A549 treated with ZK216348 at 1 μM for 4 hours (cell line): Measurements from ENCODE around the gene C4A. TPM values are rescaled to one million over a fixed set of nuclear protein-coding genes. Genes with fewer than 3 reads are reported as not detected.

ENCODE experiments used
- total RNA-seq: library from RNA; stranded (reverse); fragments of 200-300 nt; extraction: Qiagen RNA extraction; gene quantifications from 5 replicates; pipeline ENCODE4 v1.2.3, GENCODE V29; 2022; ENCODE audit warnings: low read depth

The C4A gene
- total RNA-seq: 0.94 to 1.5 TPM (median 1.5 TPM) in 5 replicates

GRCh38 chr6:31981744-31982143 is at the start of gene C4A:
TSS of gene C4A (plus strand) at chr6:31982057. CDS start at chr6:31982108, 51 bp downstream.

GRCh38 chr6:31945507-31946369 is 36.1 kb upstream of the C4A start, which contains the start of gene CFB:
TSS of gene CFB (plus strand) at chr6:31946095. CDS start at chr6:31946222, 127 bp downstream.

GRCh38 chr6:31958741-31959739 is 22.8 kb upstream of the C4A start, which contains the start of the genes NELFE and SKIC2:
TSS of gene NELFE (minus strand) at chr6:31958971. CDS start at chr6:31958446, 525 bp downstream.
TSS of gene SKIC2 (plus strand) at chr6:31959175. CDS start at chr6:31959193, 18 bp downstream.

GRCh38 chr6:31971993-31972708 is 9.7 kb upstream of the C4A start, which contains the start of gene DXO:
TSS of gene DXO (minus strand) at chr6:31972138. CDS start at chr6:31971675, 463 bp downstream.

GRCh38 chr6:32014547-32014946 is 32.7 kb downstream of the C4A start, which contains the start of gene C4B:
TSS of gene C4B (plus strand) at chr6:32014795. CDS start at chr6:32014846, 51 bp downstream.

GRCh38 chr6:32037598-32038524 is 56.0 kb downstream of the C4A start, which contains the start of gene CYP21A2:
TSS of gene CYP21A2 (plus strand) at chr6:32038415. CDS start at chr6:32038423, 8 bp downstream.

Other genes with a start within 250 kb of the C4A start
- 433 to 509 TPM (median 491 TPM) in 5 replicates for gene CLIC1, start 245.5 kb upstream of the C4A start, total RNA-seq
- gene MSH5, start 242.1 kb upstream of the C4A start, total RNA-seq: 13.3 to 18.7 TPM (median 13.6 TPM) in 5 replicates
- 3.7 to 5.9 TPM (median 4.9 TPM) in 5 replicates for gene SAPCD1, start 219.4 kb upstream of the C4A start, total RNA-seq
- 0.53 to 2.7 TPM (median 1.1 TPM) in 5 replicates for gene VWA7, start 204.7 kb upstream of the C4A start, total RNA-seq
- 43.4 to 61.7 TPM (median 60.4 TPM) in 5 replicates for gene VARS1, start 186.3 kb upstream of the C4A start, total RNA-seq
- gene LSM2, start 175.1 kb upstream of the C4A start, total RNA-seq: 52.1 to 67.9 TPM (median 59.7 TPM) in 5 replicates
- gene HSPA1L, start 166.8 kb upstream of the C4A start, total RNA-seq: 1.4 to 2.2 TPM (median 1.9 TPM) in 5 replicates
- gene HSPA1A, start 166.5 kb upstream of the C4A start, total RNA-seq: 129 to 401 TPM (median 295 TPM) in 5 replicates
- 78.0 to 284 TPM (median 227 TPM) in 5 replicates for gene HSPA1B, start 154.3 kb upstream of the C4A start, total RNA-seq
- 20.9 to 35.3 TPM (median 29.4 TPM) in 5 replicates for gene NEU1, start 119.2 kb upstream of the C4A start, total RNA-seq
- 0.18 to 0.50 TPM (median 0.29 TPM) in 3 of 5 replicates, not detected in the others for gene SLC44A4, start 103.1 kb upstream of the C4A start, total RNA-seq
- gene EHMT2, start 84.4 kb upstream of the C4A start, total RNA-seq: 17.2 to 32.6 TPM (median 30.9 TPM) in 5 replicates
- gene ZBTB12, start 80.0 kb upstream of the C4A start, total RNA-seq: 2.0 to 5.0 TPM (median 4.5 TPM) in 5 replicates
- 0.33 to 0.47 TPM in 2 of 5 replicates, not detected in the others for gene C2, start 54.3 kb upstream of the C4A start, total RNA-seq
- 1.6 to 3.2 TPM (median 2.0 TPM) in 5 replicates for gene CFB, start 36.0 kb upstream of the C4A start, total RNA-seq
- 75.5 to 91.9 TPM (median 81.9 TPM) in 5 replicates for gene NELFE, start 23.1 kb upstream of the C4A start, total RNA-seq
- 15.8 to 30.9 TPM (median 25.7 TPM) in 5 replicates for gene SKIC2, start 22.9 kb upstream of the C4A start, total RNA-seq
- gene DXO, start 9.9 kb upstream of the C4A start, total RNA-seq: 10.6 to 14.3 TPM (median 12.1 TPM) in 5 replicates
- 0.69 to 1.5 TPM (median 1.3 TPM) in 5 replicates for gene C4B, start 32.7 kb downstream of the C4A start, total RNA-seq
- not detected in 5 replicates for gene CYP21A2, start 56.4 kb downstream of the C4A start, total RNA-seq
- 0.14 to 0.86 TPM (median 0.57 TPM) in 5 replicates for gene TNXB, start 127.3 kb downstream of the C4A start, total RNA-seq
- 21.0 to 37.0 TPM (median 35.3 TPM) in 5 replicates for gene ATF6B, start 146.2 kb downstream of the C4A start, total RNA-seq
- 6.0 to 8.2 TPM (median 6.7 TPM) in 5 replicates for gene FKBPL, start 148.2 kb downstream of the C4A start, total RNA-seq
- 0.47 to 0.95 TPM (median 0.68 TPM) in 5 replicates for gene PRRT1, start 169.9 kb downstream of the C4A start, total RNA-seq
- 6.1 to 9.5 TPM (median 8.4 TPM) in 5 replicates for gene PPT2, start 172.1 kb downstream of the C4A start, total RNA-seq
- 1.3 to 1.9 TPM (median 1.7 TPM) in 5 replicates for gene EGFL8, start 182.5 kb downstream of the C4A start, total RNA-seq
- gene AGPAT1, start 194.0 kb downstream of the C4A start, total RNA-seq: 29.1 to 41.4 TPM (median 40.8 TPM) in 5 replicates
- gene RNF5, start 196.3 kb downstream of the C4A start, total RNA-seq: 32.5 to 48.7 TPM (median 45.6 TPM) in 5 replicates
- gene AGER, start 202.2 kb downstream of the C4A start, total RNA-seq: 1.5 to 3.1 TPM (median 2.6 TPM) in 5 replicates
- gene PBX2, start 208.1 kb downstream of the C4A start, total RNA-seq: 13.2 to 19.5 TPM (median 17.7 TPM) in 5 replicates
- gene GPSM3, start 210.6 kb downstream of the C4A start, total RNA-seq: 0.16 to 0.88 TPM (median 0.40 TPM) in 5 replicates
- 0.42 to 0.88 TPM (median 0.63 TPM) in 5 replicates for gene NOTCH4, start 242.0 kb downstream of the C4A start, total RNA-seq